GM21737 (cell line): ENCODE data around the gene LRRC27.

Experiments
- ATAC-seq: cut with Tn5 transposase; IDR thresholded peaks from one replicate; pipeline ENCODE4 v1.9.1; 2021; ENCODE audit warnings: mild to moderate bottlenecking, moderate library complexity; ENCODE audit not compliant: unreplicated experiment

Gene LRRC27

GRCh38 chr10:132355297-132355696 is 23.3 kb downstream of the LRRC27 start:
- ATAC-seq: no peak

GRCh38 chr10:132355754-132356153 is 23.8 kb downstream of the LRRC27 start:
- ATAC-seq: no peak

GRCh38 chr10:132356621-132357195 is 24.7 kb downstream of the LRRC27 start:
- ATAC-seq: no peak

- ATAC-seq: no peak
These were observed 25.5 kb downstream of the LRRC27 start for GRCh38 chr10:132357286-132358058.

GRCh38 chr10:132359305-132360040 is 27.5 kb downstream of the LRRC27 start:
- no peak for ATAC-seq

- no peak for ATAC-seq
These were observed 28.9 kb downstream of the LRRC27 start for GRCh38 chr10:132360766-132361447.

GRCh38 chr10:132361581-132362101 is 29.6 kb downstream of the LRRC27 start:
- no peak for ATAC-seq

GRCh38 chr10:132362151-132362611 is 30.2 kb downstream of the LRRC27 start:
- no peak for ATAC-seq

GRCh38 chr10:132363376-132363775 is 31.4 kb downstream of the LRRC27 start:
- no peak for ATAC-seq

GRCh38 chr10:132363921-132364593 is 32.1 kb downstream of the LRRC27 start:
- ATAC-seq: no peak

GRCh38 chr10:132364594-132364970 is 32.6 kb downstream of the LRRC27 start:
- ATAC-seq: no peak

GRCh38 chr10:132365102-132365501 is 33.1 kb downstream of the LRRC27 start:
- ATAC-seq: no peak

GRCh38 chr10:132366006-132366405 is 34.0 kb downstream of the LRRC27 start:
- no peak for ATAC-seq

GRCh38 chr10:132366499-132366898 is 34.5 kb downstream of the LRRC27 start:
- ATAC-seq: no peak

GRCh38 chr10:132368391-132368790 is 36.4 kb downstream of the LRRC27 start:
- no peak for ATAC-seq

- no peak for ATAC-seq
These were observed 37.1 kb downstream of the LRRC27 start for GRCh38 chr10:132368881-132369635.

- no peak for ATAC-seq
These were observed 37.7 kb downstream of the LRRC27 start for GRCh38 chr10:132369636-132370185.

- ATAC-seq: no peak
These were observed 38.7 kb downstream of the LRRC27 start for GRCh38 chr10:132370426-132371340.
